CD4-positive, CD25-positive, alpha-beta regulatory T cell (primary cell): ENCODE results near the gene SMDT1. TPM values are rescaled to one million over a fixed set of nuclear protein-coding genes. Genes with fewer than 3 reads are reported as not detected.

ENCODE experiments used
- ATAC-seq, 2 donors: fragments of 150-1000 bp; cut with Tn5 transposase; one replicate each; pipeline ENCODE4 v1.10.0; 2021; ENCODE audit warnings: low read depth in 2 of 2, moderate number of reproducible peaks in 2 of 2, moderate library complexity in 1 of 2
- DNase-seq, 3 donors: peaks; one replicate each; pipeline versions ENCODE4 v3.0.0 to v3.0.0-alpha.2; 2012 to 2022; ENCODE audit warnings: mixed read lengths in 1 of 3
- H3K27ac ChIP-seq: one replicate; pipeline ENCODE4 v1.7.0; 2013; ENCODE audit warnings: mild to moderate bottlenecking, low read length; ENCODE audit not compliant: insufficient read depth, poor library complexity, severe bottlenecking
- H3K27me3 ChIP-seq: one replicate; pipeline ENCODE4 v1.7.0; 2013; ENCODE audit warnings: low read length; ENCODE audit not compliant: control insufficient read depth, insufficient read depth
- H3K36me3 ChIP-seq: one replicate; pipeline ENCODE4 v1.7.0; 2013; ENCODE audit warnings: mild to moderate bottlenecking, low read length, moderate library complexity; ENCODE audit not compliant: control insufficient read depth, insufficient read depth
- H3K4me1 ChIP-seq: 2 replicates; pipeline ENCODE4 v1.7.0; 2013; ENCODE audit warnings: mild to moderate bottlenecking, low read length; ENCODE audit not compliant: insufficient read depth, control insufficient read depth, poor library complexity, severe bottlenecking
- H3K4me3 ChIP-seq: one replicate; pipeline ENCODE4 v1.7.0; 2013; ENCODE audit warnings: low read depth, mild to moderate bottlenecking, low read length, moderate library complexity
- H3K9me3 ChIP-seq, 2 experiments: 1 replicate in 1 of 2; 2 replicates in 1 of 2; pipeline ENCODE4 v1.7.0; 2013; ENCODE audit warnings: low read length in 2 of 2, mild to moderate bottlenecking in 1 of 2, moderate library complexity in 1 of 2; ENCODE audit not compliant: control insufficient read depth in 2 of 2
- H3K27ac Mint-ChIP-seq, 3 donors: one replicate each; pipeline ENCODE4 v1.8.0; 2020 to 2022; ENCODE audit warnings: mild to moderate bottlenecking in 3 of 3, mixed read lengths in 3 of 3, moderate library complexity in 2 of 3
- H3K27me3 Mint-ChIP-seq: one replicate; pipeline ENCODE4 v1.8.0; 2022; ENCODE audit warnings: mild to moderate bottlenecking, mixed read lengths
- H3K36me3 Mint-ChIP-seq: one replicate; pipeline ENCODE4 v1.8.0; 2020; ENCODE audit warnings: mixed read lengths
- H3K4me1 Mint-ChIP-seq, 4 donors: one replicate each; pipeline ENCODE4 v1.8.0; 2020 to 2022; ENCODE audit warnings: mixed read lengths in 4 of 4, mild to moderate bottlenecking in 1 of 4
- H3K4me3 Mint-ChIP-seq, 4 donors: one replicate each; pipeline ENCODE4 v1.8.0; 2020 to 2022; ENCODE audit warnings: mild to moderate bottlenecking in 4 of 4, mixed read lengths in 4 of 4, moderate library complexity in 3 of 4
- H3K9me3 Mint-ChIP-seq, 7 donors: one replicate each; pipeline ENCODE4 v1.8.0; 2020 to 2022; ENCODE audit warnings: mixed read lengths in 7 of 7, mild to moderate bottlenecking in 3 of 7, moderate library complexity in 2 of 7
- polyA plus RNA-seq, 4 donors: library from polyadenylated mRNA; unstranded; fragments of 300-500 nt; fragmentation: Illumina TruSeq; gene quantifications; one replicate each; pipeline ENCODE4 v1.2.3, GENCODE V29; 2021
- total RNA-seq: library from RNA; stranded (reverse); gene quantifications from one replicate; pipeline ENCODE4 v1.2.3, GENCODE V29; 2022

SMDT1 gene
- total and polyA plus RNA-seq, 5 donors from 2014 or later, result 77.0 to 263 (median 139) TPM

DNA sequence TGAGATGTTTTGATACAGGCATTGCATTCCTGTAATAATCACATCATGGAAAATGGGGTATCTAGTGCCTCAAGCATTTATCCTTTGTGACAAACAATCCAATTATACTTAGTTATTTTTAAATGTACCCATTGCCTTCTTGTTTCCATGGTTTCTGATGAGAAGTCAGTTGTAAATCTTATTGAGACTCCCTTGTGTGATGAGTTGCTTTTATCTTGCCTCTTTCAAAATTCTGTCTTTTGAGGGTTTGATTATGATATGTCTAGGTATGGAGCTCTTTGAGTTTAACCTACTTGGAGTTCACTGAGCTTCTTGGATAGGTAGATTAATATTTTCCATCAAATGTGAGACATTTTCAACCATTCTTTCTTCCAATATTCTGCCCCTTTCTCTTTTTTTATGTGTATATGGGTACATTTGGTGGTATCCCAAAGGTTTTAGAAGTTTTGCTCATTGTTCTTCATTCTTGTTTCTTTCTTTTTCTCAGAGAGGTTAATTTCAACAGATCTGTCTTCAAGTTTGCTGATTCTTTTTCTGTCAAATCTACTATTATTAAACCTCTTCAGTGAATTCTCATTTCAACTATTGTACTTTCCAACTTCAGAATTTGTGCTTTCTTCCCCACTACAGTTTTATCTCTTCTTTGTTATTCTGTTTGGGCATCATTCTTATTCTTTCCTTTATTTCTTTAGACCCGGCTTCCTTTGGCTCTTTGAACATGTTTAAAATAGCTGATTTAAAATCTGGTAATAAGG is 22.6 kb upstream of the SMDT1 start:
- peaks cover 10 to 12% of the 10 kb centered on the region in 2 experiments for H3K9me3 ChIP-seq
- peaks cover 27% of the 10 kb centered on the region for H3K36me3 ChIP-seq
- no peaks in the 10 kb centered on the region for H3K27me3 ChIP-seq
- H3K9me3 Mint-ChIP-seq, result peaks cover 0 to 15% (median 6%) of the 10 kb centered on the region in 7 donors
- DNase-seq, result no peak
- no peaks in the 10 kb centered on the region for H3K4me1 ChIP-seq
- peaks cover 36% of the 10 kb centered on the region for H3K36me3 Mint-ChIP-seq
- no peaks in the 10 kb centered on the region for H3K4me1 Mint-ChIP-seq
- no peak overlapping the region for H3K27ac ChIP-seq
- no peak overlapping the region for H3K4me3 ChIP-seq
- ATAC-seq, result no peak
- no peak overlapping the region for H3K27ac Mint-ChIP-seq
- H3K27me3 Mint-ChIP-seq, result no peaks in the 10 kb centered on the region
- H3K4me3 Mint-ChIP-seq, result no peak overlapping the region

- Mint-ChIP-seq H3K4me1 (peaks cover 0 to 7% (median 1%) of the 10 kb centered on the region in 4 donors), H3K27ac (no peak overlapping the region), H3K9me3 (peaks cover 0 to 15% (median 6%) of the 10 kb centered on the region in 7 donors), H3K36me3 (peaks cover 59% of the 10 kb centered on the region), H3K27me3 (no peaks in the 10 kb centered on the region), H3K4me3 (no peak overlapping the region)
- Histone ChIP-seq H3K27me3 (no peaks in the 10 kb centered on the region), H3K4me3 (no peak overlapping the region), H3K9me3 (peaks cover 10 to 12% of the 10 kb centered on the region in 2 experiments), H3K4me1 (no peaks in the 10 kb centered on the region), H3K36me3 (peaks cover 39% of the 10 kb centered on the region), H3K27ac (no peak overlapping the region)
- ATAC-seq, result no peak
- DNase-seq, result no peak
Observed at GRCh38 chr22:42060489-42060888, 19.0 kb upstream of the SMDT1 start.

GRCh38 chr22:42061041-42061440 is 18.5 kb upstream of the SMDT1 start:
- H3K4me1 ChIP-seq, result no peaks in the 10 kb centered on the region
- no peak for DNase-seq
- no peak overlapping the region for H3K27ac ChIP-seq
- Mint-ChIP-seq H3K4me1 (peaks cover 0 to 10% (median 3%) of the 10 kb centered on the region in 4 donors), H3K36me3 (peaks cover 62% of the 10 kb centered on the region), H3K4me3 (no peak overlapping the region), H3K27ac (no peak overlapping the region), H3K27me3 (no peaks in the 10 kb centered on the region), H3K9me3 (peaks cover 0 to 15% (median 6%) of the 10 kb centered on the region in 7 donors)
- no peak for ATAC-seq
- H3K4me3 ChIP-seq, result no peak overlapping the region
- H3K27me3 ChIP-seq, result no peaks in the 10 kb centered on the region
- peaks cover 39% of the 10 kb centered on the region for H3K36me3 ChIP-seq
- H3K9me3 ChIP-seq, result peaks cover 10 to 12% of the 10 kb centered on the region in 2 experiments

- H3K4me1 Mint-ChIP-seq, result peaks cover 0 to 14% (median 4%) of the 10 kb centered on the region in 4 donors
- ATAC-seq, result no peak
- Histone ChIP-seq H3K4me1 (no peaks in the 10 kb centered on the region), H3K27me3 (no peaks in the 10 kb centered on the region), H3K27ac (no peak overlapping the region), H3K36me3 (peaks cover 45% of the 10 kb centered on the region), H3K9me3 (no peaks in the 10 kb centered on the region), H3K4me3 (no peak overlapping the region)
- H3K27ac Mint-ChIP-seq, result no peak overlapping the region
- DNase-seq, result no peak
- peak overlapping the region in 1 of 4 donors; percentile 49 for H3K4me3 Mint-ChIP-seq
- H3K9me3 Mint-ChIP-seq, result peaks cover 0 to 3% (median 0%) of the 10 kb centered on the region in 7 donors
- peaks cover 63% of the 10 kb centered on the region for H3K36me3 Mint-ChIP-seq
- H3K27me3 Mint-ChIP-seq, result no peaks in the 10 kb centered on the region
Observed at GRCh38 chr22:42062506-42063170, 16.9 kb upstream of the SMDT1 start.

DNA sequence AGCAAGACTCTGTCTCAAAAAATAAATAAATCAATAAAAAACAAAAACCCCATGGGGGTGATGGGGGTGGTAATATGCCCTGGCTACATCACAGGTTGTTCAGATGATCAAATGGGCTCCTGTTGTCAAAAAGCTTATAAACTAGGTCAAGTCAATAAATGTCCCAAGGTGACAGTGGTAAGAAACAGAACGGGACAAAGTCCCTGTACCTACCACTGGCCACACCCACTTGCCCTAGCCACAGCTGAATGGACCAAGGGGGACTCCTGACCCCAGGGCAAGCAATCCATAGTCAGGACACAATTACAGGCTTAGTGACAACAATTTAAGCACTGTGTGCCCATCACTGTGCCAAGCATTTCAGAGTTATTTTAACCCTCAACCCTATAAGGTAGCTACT is 14.9 kb upstream of the SMDT1 start:
- Histone ChIP-seq H3K36me3 (peaks cover 38% of the 10 kb centered on the region), H3K4me3 (no peak overlapping the region), H3K4me1 (peaks cover 14% of the 10 kb centered on the region), H3K27ac (no peak overlapping the region), H3K9me3 (no peaks in the 10 kb centered on the region), H3K27me3 (no peaks in the 10 kb centered on the region)
- H3K27me3 Mint-ChIP-seq, result no peaks in the 10 kb centered on the region
- peaks cover 49% of the 10 kb centered on the region for H3K36me3 Mint-ChIP-seq
- DNase-seq (no peak), ATAC-seq (no peak)
- H3K4me3 Mint-ChIP-seq, result peak overlapping the region in 1 of 4 donors; percentile 51
- peaks cover 0 to 23% (median 11%) of the 10 kb centered on the region in 4 donors for H3K4me1 Mint-ChIP-seq
- peaks cover 0 to 1% (median 0%) of the 10 kb centered on the region in 7 donors for H3K9me3 Mint-ChIP-seq
- H3K27ac Mint-ChIP-seq, result no peak overlapping the region

DNA sequence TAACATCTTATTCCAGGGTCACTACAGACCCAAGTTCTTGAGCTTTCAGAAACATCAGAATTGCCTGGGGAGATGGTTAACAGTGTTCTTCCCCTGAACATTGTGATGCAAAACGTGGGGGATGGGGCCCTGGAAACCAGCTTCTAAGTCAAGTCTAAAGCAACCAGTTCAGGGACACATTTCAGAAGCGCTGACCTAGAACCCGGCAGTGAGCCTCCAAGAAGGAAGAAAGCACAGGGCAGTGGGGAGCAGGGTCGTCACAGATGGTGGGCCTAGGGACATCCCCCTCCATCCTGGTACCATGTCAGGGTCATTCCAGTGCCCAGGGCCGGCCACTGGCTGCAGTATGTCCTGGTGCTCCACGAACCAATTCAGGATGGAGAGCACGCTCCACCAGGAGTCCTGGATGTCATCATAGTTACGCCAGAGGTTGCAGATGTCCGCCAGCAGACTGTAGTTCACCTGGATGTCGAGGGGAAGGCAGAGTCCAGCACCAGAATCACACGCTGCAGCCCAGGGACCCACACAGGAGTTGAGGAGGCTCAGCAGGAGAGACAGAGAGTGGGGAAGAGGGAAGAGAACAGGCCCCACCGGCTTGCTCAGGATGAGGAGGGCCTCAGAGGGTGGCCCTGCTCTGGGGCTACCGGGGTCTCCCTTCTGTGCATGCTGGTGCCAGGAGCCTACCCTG is 13.9 kb upstream of the SMDT1 start:
- H3K4me1 Mint-ChIP-seq, result peaks cover 0 to 26% (median 14%) of the 10 kb centered on the region in 4 donors
- H3K4me3 ChIP-seq, result no peak overlapping the region
- peak overlapping the region in 2 of 4 donors; percentile 14 to 51 for H3K4me3 Mint-ChIP-seq
- no peaks in the 10 kb centered on the region for H3K27me3 Mint-ChIP-seq
- H3K4me1 ChIP-seq, result peaks cover 23% of the 10 kb centered on the region
- no peaks in the 10 kb centered on the region for H3K9me3 ChIP-seq
- DNase-seq (no peak), ATAC-seq (no peak)
- H3K27me3 ChIP-seq, result no peaks in the 10 kb centered on the region
- H3K36me3 ChIP-seq, result peaks cover 30% of the 10 kb centered on the region
- H3K36me3 Mint-ChIP-seq, result peaks cover 45% of the 10 kb centered on the region
- H3K27ac ChIP-seq, result no peak overlapping the region
- no peak overlapping the region for H3K27ac Mint-ChIP-seq
- H3K9me3 Mint-ChIP-seq, result peaks cover 0 to 1% (median 0%) of the 10 kb centered on the region in 7 donors

GRCh38 chr22:42066126-42066761 is 13.3 kb upstream of the SMDT1 start:
- H3K27me3 Mint-ChIP-seq, result no peaks in the 10 kb centered on the region
- H3K4me3 Mint-ChIP-seq, result no peak overlapping the region
- Histone ChIP-seq H3K9me3 (no peaks in the 10 kb centered on the region), H3K36me3 (peaks cover 23% of the 10 kb centered on the region), H3K27ac (no peak overlapping the region), H3K27me3 (no peaks in the 10 kb centered on the region), H3K4me3 (no peak overlapping the region), H3K4me1 (peaks cover 29% of the 10 kb centered on the region)
- no peak for ATAC-seq
- no peaks in the 10 kb centered on the region for H3K9me3 Mint-ChIP-seq
- peak overlapping the region in 1 of 3 donors; percentile 51 for H3K27ac Mint-ChIP-seq
- peaks cover 0 to 33% (median 18%) of the 10 kb centered on the region in 4 donors for H3K4me1 Mint-ChIP-seq
- DNase-seq, result no peak
- H3K36me3 Mint-ChIP-seq, result peaks cover 38% of the 10 kb centered on the region
